NOMO-1 (cell line): Measurements from ENCODE around the gene SOHLH2.

Source experiments
- DNase-seq, 2 experiments: peaks; one replicate each; lab custom pipeline; 2025; ENCODE audit not compliant: unreplicated experiment in 2 of 2; lab: John Stamatoyannopoulos, UW

The SOHLH2 gene

DNA sequence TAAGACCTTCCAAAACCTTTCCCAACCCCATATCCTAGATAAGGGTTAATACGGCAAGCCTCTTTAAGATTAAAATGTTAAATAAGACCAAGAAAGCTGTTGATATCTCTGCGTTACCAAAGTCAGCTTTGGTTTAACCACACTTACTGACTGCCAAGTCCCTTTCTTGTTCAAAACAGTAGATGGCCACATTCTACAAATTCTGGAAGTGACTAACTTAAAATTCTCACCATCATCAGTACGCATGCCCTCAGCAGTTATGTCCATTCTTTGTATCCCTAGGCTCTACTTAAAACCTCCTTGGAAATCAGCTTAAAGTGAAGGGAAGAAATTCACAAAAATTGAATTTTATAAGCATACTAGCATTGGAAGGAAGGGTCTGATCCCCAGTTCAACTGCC is 23.6 kb downstream of the SOHLH2 start:
- DNase-seq, result no peak

DNA sequence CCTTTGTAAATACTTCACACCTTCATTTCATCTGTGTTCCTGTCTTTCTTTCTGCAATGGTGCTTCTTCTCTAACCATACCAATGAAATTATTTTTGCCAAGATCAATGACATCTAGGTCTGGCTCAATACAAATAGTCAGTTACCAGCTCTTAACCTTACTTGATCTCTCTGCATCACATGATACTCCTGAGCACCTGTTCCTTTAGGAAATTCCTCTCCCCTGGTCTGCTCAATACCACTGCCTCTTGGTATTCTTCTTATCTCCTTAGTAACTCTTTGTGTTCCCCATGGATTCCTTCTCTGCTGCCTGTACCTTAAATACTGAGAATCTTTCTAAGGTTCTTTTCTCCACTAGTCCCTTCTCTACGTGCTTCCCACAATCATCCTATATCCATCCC is 25.9 kb downstream of the SOHLH2 start:
- DNase-seq, result no peak

DNA sequence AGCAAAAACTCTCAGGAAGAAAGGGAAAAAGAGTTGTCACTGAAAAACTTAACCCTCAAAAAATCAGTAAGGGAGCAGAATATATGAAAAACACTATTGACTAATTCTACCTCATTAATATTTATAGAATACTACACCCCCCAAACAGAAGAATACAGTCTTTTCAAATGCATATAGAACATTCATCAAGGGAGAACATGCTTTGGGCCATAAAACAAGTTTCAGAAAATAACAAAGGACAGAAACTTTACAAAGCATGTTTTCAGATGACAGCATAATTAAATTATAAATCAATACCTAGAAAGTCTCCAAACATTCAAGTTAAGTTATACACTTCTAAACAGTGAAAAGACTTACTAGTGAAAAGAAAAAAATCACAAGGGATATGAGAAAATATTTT is 30.5 kb downstream of the SOHLH2 start:
- DNase-seq, result no peak

DNA sequence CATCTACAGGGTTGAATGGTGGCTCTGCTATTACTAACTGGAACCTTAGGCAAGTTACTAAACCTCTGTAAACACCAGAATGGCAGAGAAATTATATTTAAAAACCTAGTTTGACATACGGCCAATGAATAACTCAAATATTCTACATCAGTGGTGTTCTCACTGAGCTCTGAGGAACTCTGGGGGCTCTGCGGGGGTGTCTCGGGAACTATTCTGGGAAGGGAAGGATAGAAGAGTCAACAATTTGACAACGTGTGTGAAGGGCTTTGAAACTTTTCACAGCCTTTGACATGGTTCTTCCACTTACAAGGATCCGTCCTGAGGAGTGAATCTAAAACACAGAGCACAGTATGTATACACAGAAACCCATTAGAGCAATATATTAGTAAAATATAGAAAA is 38.7 kb downstream of the SOHLH2 start:
- no peak for DNase-seq

DNA sequence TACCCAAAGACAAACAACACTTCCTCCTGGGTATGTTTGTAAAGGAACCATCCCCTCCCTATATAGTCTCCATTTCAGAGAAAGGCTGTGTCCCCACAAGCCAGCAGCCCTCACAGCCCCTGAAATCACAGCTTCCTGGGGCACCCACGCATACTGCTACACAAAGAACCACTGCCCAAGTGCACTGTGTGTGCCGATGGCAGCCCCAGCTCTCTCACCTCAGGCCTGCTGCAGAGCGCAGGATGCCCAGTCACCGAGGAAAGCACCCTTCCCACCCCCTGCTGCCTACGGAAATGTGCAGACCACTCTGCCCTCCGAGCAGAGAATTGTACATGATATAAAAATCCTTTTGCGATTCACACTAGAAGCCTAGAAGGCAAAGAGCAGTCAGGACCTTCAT is 39.4 kb downstream of the SOHLH2 start:
- DNase-seq, result no peak

DNA sequence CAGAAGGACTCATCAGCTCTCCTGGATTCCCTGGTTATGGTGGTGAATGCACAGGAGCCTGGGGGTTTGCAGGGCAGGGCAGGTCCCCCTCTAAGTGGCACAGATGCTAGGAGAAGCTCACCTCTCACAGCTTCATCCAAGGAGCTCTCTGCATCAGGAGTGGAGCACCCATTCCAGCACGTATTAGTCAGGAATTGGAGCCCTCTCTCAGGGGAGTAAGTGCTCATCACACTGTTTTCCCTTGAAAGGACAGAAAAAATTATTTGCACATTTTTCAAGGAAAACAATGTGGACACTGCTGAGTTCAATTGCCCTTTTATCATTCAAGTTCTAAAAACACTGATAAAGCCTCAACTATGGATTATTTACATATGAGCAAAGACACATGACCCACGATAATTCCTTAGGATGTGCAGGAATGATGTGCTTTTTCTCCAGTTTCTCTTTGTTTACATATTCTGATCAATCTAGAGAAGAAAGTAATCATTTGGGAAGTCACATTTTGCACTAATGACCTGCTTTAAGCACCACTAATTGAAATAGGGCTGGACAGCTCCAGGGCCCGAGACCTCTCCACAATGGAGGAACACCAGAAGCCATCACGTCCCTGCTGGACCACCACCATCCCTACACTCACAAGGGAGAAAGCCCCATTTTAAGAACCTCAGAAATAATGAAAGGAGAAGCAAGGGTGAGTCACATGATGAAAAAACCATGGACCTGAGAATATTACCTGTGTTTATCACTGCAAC is 40.6 kb downstream of the SOHLH2 start:
- no peak for DNase-seq

DNA sequence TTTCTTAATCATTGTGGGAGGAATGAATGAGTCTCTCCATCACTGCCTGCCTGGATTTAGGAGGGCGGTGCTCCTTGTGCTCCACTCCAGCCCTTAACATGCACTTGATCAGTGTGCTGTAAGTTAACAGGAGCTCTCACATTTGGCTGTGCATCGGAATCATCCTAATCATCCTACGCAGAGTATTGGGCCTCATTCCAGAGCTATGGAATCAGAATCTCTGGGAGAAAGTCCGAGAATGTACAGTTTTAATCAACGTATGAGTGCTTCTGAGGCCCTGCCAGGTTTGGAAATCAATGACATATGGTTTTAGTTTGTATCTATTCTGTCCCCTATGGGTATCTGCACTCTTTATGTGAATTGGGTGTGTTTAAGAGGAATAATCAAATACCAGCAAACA is 48.3 kb downstream of the SOHLH2 start:
- DNase-seq, result no peak

DNA sequence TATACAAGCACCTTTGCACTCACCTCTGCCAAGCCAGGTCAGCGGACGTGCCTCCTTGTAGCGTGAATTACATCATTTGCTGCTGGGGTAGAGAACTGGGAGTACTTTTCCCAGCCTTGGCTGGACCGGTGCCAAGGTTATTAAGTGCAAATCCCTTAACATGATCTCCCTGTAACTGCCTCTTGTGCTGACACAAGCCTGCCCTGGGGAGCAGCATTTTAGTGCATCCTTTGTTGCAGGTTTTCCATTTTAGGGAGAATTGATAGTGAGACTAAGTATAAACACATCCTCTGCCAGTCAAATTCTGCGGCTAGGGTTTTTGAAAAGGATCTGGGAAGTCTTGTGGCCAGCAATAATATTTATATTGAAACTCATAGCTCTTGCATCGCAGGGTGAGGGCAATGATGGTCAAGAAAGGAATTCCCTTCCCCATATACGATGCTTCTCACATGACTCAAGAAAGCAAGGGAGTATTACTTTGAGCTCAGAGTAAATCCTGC is 50.5 kb downstream of the SOHLH2 start:
- DNase-seq, result no peak

DNA sequence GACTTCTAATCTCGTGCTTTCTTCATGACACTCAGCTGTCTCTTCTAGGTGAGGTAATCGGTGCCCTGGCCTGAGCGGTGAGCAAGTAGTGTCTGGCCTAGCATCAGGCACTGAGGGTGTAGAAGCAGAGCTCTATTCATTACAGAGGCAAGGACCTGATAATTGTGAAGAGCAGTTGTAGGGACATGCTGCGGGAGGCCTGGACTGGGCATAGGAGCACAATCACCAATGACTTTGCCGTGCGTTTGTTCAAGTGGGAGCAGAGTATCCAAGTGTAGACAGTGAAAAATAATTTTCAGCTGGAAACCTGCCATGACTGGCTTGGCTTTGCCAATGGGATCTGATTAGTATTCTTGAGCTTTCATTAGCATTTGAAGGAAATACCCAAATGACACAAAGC is 51.1 kb downstream of the SOHLH2 start:
- no peak for DNase-seq

DNA sequence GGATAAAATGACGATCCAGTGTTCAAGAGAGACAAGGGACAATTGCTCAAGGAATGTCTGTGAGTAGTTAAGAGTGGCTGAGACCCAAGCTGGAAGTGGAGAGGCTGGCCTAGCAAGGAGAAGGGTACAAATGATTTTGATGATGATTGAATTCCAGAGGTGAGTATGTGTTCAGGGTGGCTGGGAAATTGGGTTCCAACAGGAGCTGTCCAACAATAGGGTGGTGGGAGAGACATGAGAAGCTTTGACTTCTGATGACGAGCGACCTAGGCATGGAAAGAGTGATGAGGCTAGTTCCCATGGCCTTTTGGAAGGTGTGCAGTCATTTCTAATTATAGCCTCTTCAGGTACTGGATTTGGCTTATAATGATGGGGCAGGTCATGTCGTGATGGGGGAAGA is 54.1 kb downstream of the SOHLH2 start:
- DNase-seq, result no peak

DNA sequence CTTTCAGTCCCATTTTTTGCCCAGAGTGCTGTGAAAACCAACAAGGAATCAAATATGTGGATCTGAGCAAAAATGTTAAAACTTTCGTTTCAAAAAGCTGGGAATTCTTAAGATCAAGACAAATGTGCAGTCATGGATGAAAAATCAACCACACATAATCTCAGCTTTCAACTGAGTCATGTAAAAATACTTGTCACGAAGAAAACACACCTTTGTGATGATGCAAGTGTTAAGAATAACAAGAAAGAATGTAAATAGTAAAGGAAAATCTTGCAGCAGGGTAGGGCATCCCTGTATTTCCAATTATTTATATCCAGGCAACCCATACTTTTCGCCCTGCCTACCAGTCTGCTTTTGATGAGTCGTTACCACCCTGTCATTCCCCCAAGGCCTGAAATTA is 55.7 kb downstream of the SOHLH2 start:
- no peak for DNase-seq

DNA sequence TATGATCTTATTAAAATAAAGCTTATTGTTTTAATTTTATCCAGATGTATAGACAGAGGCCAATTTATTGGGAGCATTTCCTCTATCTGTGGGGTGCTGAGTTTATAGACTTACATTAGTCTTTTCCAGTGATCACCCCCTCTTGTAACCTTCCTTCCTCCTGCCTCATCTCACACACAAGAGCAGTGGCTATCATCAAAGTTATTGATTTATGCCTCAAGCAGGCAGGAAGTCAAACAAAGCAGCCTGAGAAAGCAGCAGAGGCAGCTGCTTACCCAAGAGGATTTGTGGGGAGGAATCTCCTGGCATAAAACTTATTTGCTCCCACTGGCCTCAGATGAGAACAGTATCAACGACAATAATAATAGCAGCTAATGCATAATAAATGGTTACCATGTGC is 56.9 kb downstream of the SOHLH2 start:
- DNase-seq, result no peak

DNA sequence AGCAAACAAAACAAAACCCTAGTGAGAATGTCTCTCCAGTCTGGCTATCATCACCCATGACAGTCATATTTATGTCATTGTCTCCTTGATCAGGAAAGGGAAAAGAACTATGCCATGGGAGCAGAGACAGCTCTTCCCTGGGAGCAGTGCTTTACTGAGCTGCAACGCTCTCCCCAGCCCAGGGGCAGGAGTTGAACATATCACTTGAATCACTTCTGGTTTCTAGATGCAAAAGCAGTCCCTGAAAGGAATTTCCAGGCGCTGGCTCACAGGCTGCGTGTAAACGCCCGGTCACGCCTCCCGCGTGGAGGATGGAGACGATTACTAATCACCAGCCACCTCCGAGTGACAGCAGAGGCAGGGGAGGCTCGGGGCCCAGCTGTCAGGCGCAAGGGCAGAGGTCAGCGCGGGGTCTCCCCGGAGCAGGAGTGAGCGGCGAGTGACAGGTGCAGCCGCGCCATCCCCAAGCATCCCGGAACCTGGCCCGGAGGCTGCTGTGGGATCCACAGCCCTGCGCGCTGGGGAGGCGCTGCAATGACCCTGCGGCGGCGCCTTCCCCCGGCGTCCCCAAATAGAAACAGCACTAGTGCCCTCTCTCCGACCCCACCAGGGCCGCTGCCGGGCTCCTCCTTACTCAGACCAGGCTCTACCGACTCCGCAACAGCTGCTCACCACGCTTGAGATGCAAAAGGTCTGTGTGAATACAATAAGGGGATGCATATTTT is 59.6 kb downstream of the SOHLH2 start:
- DNase-seq, result no peak

DNA sequence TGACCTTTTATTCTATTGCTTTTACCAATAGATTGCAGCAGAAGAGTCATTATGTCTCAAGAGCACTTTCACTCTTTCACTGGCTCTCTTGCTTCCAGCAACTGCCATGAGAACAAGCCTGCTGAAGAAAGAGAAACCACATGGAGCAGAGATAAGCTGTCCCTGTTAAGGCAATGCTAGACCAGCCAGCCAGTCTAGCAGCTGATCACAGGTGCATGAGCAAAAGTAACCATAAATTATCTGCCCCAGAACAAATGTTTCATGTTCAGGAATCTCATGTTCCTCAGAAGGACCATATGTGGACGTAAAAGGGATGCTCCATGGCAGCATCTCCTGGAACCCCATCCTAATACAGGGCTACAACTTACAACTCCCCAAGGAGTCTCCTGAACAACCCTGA is 62.8 kb downstream of the SOHLH2 start:
- DNase-seq, result no peak

DNA sequence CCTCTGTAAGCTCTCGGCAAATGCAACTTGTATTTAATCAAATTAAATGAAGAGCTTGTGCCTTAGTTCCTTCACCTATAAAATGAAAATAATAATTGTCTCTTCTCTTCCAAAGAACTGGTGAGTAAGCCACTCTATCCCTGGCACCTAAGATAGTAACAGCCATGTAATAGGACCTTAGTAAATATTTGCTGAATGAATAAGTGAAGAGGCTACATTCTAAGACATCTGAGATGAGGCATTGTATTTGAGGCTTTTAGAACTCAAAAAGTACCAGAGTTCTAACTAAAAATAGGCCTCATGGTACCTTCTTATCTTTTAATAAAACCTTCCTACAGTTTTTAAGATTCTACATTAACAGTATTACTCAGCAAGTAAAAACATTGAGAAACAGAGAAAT is 65.9 kb downstream of the SOHLH2 start:
- DNase-seq, result no peak

DNA sequence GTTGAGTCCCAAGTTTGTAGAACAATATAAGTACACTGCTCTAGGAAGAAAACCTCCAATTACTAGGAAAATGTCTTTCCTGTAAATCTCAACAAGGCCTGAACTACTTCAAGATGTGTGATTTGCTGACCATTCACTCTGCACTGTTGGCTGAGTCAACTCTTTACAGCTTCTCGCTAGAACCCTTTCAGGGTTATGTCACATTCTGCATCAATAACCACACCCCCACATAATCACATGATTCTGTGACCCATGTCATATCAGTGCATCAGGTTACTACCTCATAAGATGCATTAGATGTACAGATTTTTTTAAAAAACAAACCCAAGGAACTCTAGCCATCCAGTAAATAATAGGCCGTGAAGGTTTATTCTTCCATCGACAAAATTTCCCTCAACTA is 67.0 kb downstream of the SOHLH2 start:
- no peak for DNase-seq

DNA sequence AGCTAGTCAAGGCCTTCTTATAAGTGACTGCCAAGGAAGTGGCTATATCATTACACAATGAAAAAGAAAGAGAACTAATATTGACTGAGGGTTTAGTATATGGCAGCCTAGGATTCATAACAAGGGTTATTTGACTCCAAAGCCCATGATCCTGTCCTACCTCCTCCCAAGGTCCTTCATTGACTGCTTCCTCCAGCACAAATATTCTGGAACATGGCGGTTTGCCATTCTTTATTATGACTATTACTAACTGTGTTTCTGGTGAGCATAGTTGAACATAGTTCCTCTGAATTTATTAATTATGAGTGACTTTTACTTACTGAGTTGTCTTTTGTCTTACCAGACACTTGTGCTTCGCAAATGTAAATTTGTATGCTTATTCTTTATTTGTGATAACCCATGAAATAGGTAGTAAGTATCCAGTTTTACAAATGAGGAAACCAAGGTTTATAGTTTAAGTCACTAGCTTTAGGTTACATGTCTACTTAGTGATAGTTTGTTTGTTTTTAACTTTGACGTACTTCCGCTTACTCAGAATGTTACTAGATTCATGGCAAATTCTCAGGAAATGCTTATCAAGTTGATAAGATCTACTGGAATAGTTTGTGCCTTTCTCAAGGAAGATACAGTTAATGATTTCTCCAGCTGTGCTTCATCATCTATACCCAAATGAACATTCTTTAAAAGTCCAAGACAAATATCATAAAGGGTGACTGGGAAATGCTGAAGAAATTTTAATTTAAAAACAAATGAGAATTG is 67.7 kb downstream of the SOHLH2 start:
- DNase-seq, result no peak

DNA sequence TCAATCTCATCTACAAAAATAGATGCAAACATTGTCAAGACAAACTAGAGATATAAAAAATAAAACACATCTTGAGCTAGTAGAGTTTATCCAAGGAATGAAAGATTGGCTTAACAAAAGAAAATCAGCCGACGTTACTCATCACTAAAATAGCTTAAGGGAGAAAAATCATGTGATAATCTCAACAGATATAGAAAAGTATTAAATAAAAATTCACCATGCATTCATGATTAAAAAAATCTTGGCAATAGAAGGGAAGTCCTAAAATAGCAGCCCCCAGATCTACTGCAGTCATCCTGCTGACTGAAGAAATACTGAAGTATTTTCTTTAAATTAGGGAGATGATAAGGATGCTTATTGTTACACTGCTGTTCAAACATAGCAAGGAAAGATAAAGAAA is 70.6 kb downstream of the SOHLH2 start:
- DNase-seq, result no peak

DNA sequence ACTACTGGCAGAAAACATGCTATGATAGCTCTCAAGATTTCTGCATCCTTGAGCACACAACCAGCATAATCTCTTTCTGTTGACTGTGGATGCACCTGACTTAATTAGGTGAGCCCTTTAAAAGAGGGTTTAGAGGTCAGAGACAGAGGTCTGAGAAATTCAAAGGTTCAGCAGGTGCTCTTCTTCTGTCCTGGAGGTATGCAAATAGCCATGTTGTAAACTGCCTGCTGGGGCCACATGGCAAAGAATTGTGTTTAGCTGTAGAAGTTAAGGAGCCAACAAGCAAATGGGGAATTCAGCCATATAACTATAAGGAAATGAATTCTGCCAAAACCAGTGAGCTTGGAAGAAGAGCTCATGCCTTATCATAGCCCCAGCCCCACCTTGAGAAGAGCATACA is 71.6 kb downstream of the SOHLH2 start:
- no peak for DNase-seq

DNA sequence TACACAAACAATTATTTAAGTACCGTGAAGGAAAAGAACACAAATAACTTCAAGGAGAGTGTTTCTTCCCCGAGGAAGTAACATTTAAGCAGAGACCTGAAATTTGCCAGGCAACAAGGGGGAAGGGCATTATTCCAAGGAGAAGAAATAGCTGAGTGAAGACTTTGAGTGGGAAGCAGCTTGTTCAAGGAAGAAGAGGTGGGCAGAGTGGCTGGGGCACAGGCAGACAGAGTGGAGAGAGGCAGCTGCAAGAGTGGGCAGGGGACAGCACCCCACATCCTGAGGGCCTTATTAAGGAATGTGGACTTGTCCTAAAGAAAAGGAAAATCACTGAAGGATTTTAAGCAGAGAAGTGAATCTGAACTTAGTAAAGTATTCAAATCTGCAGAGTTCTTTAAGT is 78.5 kb downstream of the SOHLH2 start:
- DNase-seq, result no peak

DNA sequence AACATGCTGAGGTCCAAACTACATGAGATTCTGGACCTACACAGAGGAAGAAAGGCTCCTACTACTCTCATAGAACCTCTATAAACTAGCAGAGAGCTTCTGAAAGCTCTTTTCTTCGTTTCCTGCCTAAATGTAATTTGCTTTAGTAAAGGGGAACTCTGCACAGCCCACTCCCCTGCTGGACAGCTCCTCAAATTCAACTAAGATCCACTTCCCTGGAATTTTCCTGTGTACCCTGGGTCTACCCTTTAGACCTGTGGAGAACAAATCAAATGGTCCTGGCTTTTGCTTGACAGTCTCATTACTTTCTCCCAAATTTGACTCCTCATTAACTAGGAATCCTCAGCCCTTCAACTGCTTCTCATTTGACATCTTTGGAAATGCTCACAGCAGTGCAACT is 79.7 kb downstream of the SOHLH2 start:
- DNase-seq, result no peak
